SW480 (cell line): Measurements from ENCODE around the gene ANKRD27.
"Not testable (repeated sequence)": the region's sequence is repeated elsewhere in the genome, so short reads cannot be mapped to it uniquely, and the experiment has no call there.

ENCODE experiments used
- DNase-seq: peaks from one replicate; pipeline ENCODE4 v3.0.0-alpha.2; 2016; ENCODE audit warnings: low spot score

Gene ANKRD27

GRCh38 chr19:32652894-32653598, 21.9 kb downstream of the ANKRD27 start:
- no peak for DNase-seq

- DNase-seq: not testable (repeated sequence)
Observed at GRCh38 chr19:32652331-32652730, 22.6 kb downstream of the ANKRD27 start.

GRCh38 chr19:32651729-32652140, 23.2 kb downstream of the ANKRD27 start:
- DNase-seq: no peak

- no peak for DNase-seq
Observed at GRCh38 chr19:32650671-32651070, 24.3 kb downstream of the ANKRD27 start.

- DNase-seq: no peak
Observed at GRCh38 chr19:32649751-32650150, 25.2 kb downstream of the ANKRD27 start.

GRCh38 chr19:32647361-32647760, 27.6 kb downstream of the ANKRD27 start:
- no peak for DNase-seq

GRCh38 chr19:32646556-32646955, 28.4 kb downstream of the ANKRD27 start:
- DNase-seq: no peak

GRCh38 chr19:32642771-32643170, 32.2 kb downstream of the ANKRD27 start:
- DNase-seq: peak; percentile 18

- no peak for DNase-seq
Observed at GRCh38 chr19:32638625-32639024, 36.4 kb downstream of the ANKRD27 start.

- DNase-seq: no peak
Observed at GRCh38 chr19:32637480-32637879, 37.5 kb downstream of the ANKRD27 start.

GRCh38 chr19:32631381-32631780, 43.6 kb downstream of the ANKRD27 start:
- DNase-seq: no peak

- DNase-seq: no peak
Observed at GRCh38 chr19:32630338-32630737, 44.6 kb downstream of the ANKRD27 start.

GRCh38 chr19:32627714-32628270, 47.2 kb downstream of the ANKRD27 start:
- DNase-seq: no peak

GRCh38 chr19:32626969-32627368, 48.0 kb downstream of the ANKRD27 start:
- no peak for DNase-seq

- no peak for DNase-seq
Observed at GRCh38 chr19:32624410-32624809, 50.6 kb downstream of the ANKRD27 start.

GRCh38 chr19:32622002-32622401, 53.0 kb downstream of the ANKRD27 start:
- DNase-seq: no peak

GRCh38 chr19:32619051-32619685, 55.8 kb downstream of the ANKRD27 start:
- DNase-seq: no peak

GRCh38 chr19:32615569-32615968, 59.4 kb downstream of the ANKRD27 start:
- no peak for DNase-seq

GRCh38 chr19:32614916-32615315, 60.1 kb downstream of the ANKRD27 start:
- DNase-seq: no peak

- DNase-seq: no peak
Observed at GRCh38 chr19:32613008-32613407, 62.0 kb downstream of the ANKRD27 start.

- DNase-seq: no peak
Observed at GRCh38 chr19:32611161-32611560, 63.8 kb downstream of the ANKRD27 start.

GRCh38 chr19:32607479-32607878, 67.5 kb downstream of the ANKRD27 start:
- no peak for DNase-seq

- no peak for DNase-seq
Observed at GRCh38 chr19:32606289-32606688, 68.7 kb downstream of the ANKRD27 start.

GRCh38 chr19:32605544-32605943, 69.4 kb downstream of the ANKRD27 start:
- no peak for DNase-seq
